ENCODE measurements around the gene APLNR. TPM values are rescaled to one million over a fixed set of nuclear protein-coding genes. Genes with fewer than 3 reads are reported as not detected.

APLNR gene
- total RNA-seq, 1 experiment from 2014 or later: not detected

DNA sequence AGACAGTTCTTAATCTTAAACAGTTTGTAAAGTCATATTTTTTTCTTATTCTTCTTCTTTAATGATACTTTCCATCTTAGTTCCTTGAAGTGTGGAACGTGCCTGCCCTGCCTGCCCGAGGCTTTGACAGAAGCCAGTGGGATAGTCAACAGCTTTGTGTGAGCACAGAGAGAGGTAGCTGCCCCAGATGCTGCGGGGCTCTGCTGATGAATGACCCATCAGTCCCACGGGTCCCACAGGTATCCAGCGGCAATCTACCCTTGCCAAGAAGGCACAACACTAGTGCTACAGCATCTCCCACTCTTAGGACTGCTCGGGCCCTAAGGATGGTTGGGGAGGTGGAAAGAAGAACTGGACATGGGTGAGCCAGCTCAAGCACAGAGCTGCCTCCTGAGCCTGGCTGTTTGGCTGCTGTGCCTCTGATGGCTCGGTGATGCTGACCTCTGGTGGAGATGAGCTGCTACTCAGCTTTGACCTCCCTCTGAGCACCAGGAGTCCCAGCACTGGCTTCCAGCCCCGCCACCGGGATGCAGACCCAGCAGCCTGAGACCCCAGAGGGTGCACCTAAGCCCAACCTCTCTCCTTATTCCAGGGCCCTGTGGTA, 11.8 kb upstream of the APLNR start:
- no peaks in the 10 kb centered on the region for H4K20me1 ChIP-seq (ENCODE audit: insufficient read depth)
- H3K27ac ChIP-seq (ENCODE audit: low read depth, low read length): no peak overlapping the region
- H3K9me3 ChIP-seq (ENCODE audit: control insufficient read depth in 1 of 2, insufficient read depth in 1 of 2, low read depth in 1 of 2, low read length in 2 of 2): no peaks in the 10 kb centered on the region
- TF ChIP-seq ZBTB33 (IDR thresholded peaks at IDR 0.05; ENCODE audit: extremely low read depth, insufficient replicate concordance, low read length) (no peak), RAD21 (IDR thresholded peaks at IDR 0.05; ENCODE audit: low read depth) (peak; percentile 64), EZH2phosphoT487 (IDR thresholded peaks at IDR 0.05; ENCODE audit: borderline replicate concordance) (no peak), TCF7L2 (IDR thresholded peaks at IDR 0.05; ENCODE audit: borderline replicate concordance, extremely low read depth, insufficient read depth, insufficient read length) (no peak), CTCF (IDR thresholded peaks at IDR 0.05 in 2 of 3, conservative IDR thresholded peaks at IDR 0.05 in 1 of 3; ENCODE audit: borderline replicate concordance in 1 of 3, insufficient read depth in 1 of 3, low read depth in 2 of 3, low read length in 2 of 3) (peak; percentile 39 to 71 (median 54); a peak in 4 of 6 replicates)
- DNase-seq (ENCODE audit: low read depth, low spot score) (peak; percentile 27), ATAC-seq (peak; percentile 94)
- ChIA-PET CTCF (interaction anchor here (0.7 to 4.6 kb wide), 34 partner anchors 9 to 463 kb away, joined by 3 to 105 read pairs (median 5); no protein-coding TSS in a partner anchor), RAD21 (ENCODE audit: low non-redundant PET in 1 of 2, low total read pairs in 2 of 2, uncharacterized antibody in 2 of 2, unreplicated experiment in 2 of 2) (interaction anchor here (0.6 to 2.2 kb wide), 6 partner anchors 73 to 132 kb away, joined by 3 to 13 read pairs (median 4); partner anchors contain the start of gene SSRP1 (in 1 of the 2)), POLR2A (interaction anchor here (0.6 kb wide), 1 partner anchor 117 kb away, joined by 3 read pairs; no protein-coding TSS in a partner anchor)
- BruUV-seq (replicated peaks): no TSS peak
- no peaks in the 10 kb centered on the region for H3K9me2 ChIP-seq (ENCODE audit: insufficient read depth)
- peaks cover 6% of the 10 kb centered on the region; the same call in 1 of the 2 replicates for H3K27me3 ChIP-seq (ENCODE audit: insufficient read depth, low read length)
- H3K36me3 ChIP-seq (ENCODE audit: control insufficient read depth in 1 of 2, insufficient read depth in 2 of 2, low read length in 2 of 2): no peaks in the 10 kb centered on the region
- no peak overlapping the region for H3K9ac ChIP-seq (ENCODE audit: low read length)
- H3K4me2 ChIP-seq (ENCODE audit: low read length): no peak overlapping the region
- H3K4me1 ChIP-seq (ENCODE audit: control insufficient read depth in 1 of 2, insufficient read depth in 2 of 2, low read length in 2 of 2): no peaks in the 10 kb centered on the region
- no peak overlapping the region for H2AFZ ChIP-seq (ENCODE audit: low read depth, low read length, poor library complexity, severe bottlenecking)
- no peak overlapping the region for H3K4me3 ChIP-seq (replicated peaks in 1 of 2; ENCODE audit: low read depth in 1 of 2, low read length in 2 of 2)
- H3K79me2 ChIP-seq (ENCODE audit: insufficient read depth, low read length): no peaks in the 10 kb centered on the region
- intact Hi-C loops (cut with micrococcal nuclease): loop anchor here (1.0 to 10.0 kb wide), 5 partner anchors 118 to 1304 kb away; no protein-coding TSS in a partner anchor

Data from HCT116 (cell line).